ENCODE results near the gene IL15RA. TPM values are rescaled to one million over a fixed set of nuclear protein-coding genes. Genes with fewer than 3 reads are reported as not detected.

IL15RA gene
- total RNA-seq, 1 experiment from 2014 or later: 0.66 TPM

DNA sequence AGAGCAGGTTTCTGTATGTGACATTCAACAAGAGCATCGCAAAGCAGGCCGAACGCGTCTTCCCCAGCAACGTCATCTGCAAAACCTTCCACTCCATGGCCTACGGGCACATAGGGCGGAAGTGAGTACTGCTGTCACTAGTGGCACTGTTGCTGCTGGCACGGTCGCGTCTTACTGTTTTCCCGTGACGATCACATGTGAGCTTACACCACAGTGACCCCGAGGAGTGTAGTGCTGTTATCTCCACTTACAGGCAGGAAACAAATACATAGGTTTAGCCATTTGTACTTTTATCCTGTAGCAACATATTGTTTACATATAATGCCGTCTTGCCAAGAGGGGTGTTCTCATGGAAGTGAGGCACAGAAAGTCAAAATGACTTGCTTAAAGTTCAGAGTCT lies 61.9 kb downstream of the IL15RA start:
- Mint-ChIP-seq H3K36me3 (ENCODE audit: insufficient read depth, unreplicated experiment) (peaks cover 35% of the 10 kb centered on the region), H3K27me3 (ENCODE audit: insufficient read depth, unreplicated experiment) (no peaks in the 10 kb centered on the region), H3K27ac (ENCODE audit: unreplicated experiment) (no peak overlapping the region), H3K4me3 (ENCODE audit: unreplicated experiment) (no peak overlapping the region), H3K4me1 (ENCODE audit: low read depth, unreplicated experiment) (no peaks in the 10 kb centered on the region), H3K9me3 (ENCODE audit: unreplicated experiment) (no peaks in the 10 kb centered on the region)
- ChIA-PET CTCF (no interaction called here), POLR2A (no interaction called here)
- Histone ChIP-seq H3K9me3 (no peaks in the 10 kb centered on the region), H3K4me1 (no peaks in the 10 kb centered on the region), H3K27me3 (replicated peaks; ENCODE audit: control insufficient read depth, insufficient read depth, low read length) (no peaks in the 10 kb centered on the region), H3K36me3 (ENCODE audit: control insufficient read depth, insufficient read depth, low read length) (peaks cover 2% of the 10 kb centered on the region), H3K4me3 (ENCODE audit: low read depth, low read length) (no peak overlapping the region)
- intact Hi-C loops (cut with micrococcal nuclease; ENCODE audit: unreplicated experiment): no loop called here
- TF ChIP-seq, protein P1, sequence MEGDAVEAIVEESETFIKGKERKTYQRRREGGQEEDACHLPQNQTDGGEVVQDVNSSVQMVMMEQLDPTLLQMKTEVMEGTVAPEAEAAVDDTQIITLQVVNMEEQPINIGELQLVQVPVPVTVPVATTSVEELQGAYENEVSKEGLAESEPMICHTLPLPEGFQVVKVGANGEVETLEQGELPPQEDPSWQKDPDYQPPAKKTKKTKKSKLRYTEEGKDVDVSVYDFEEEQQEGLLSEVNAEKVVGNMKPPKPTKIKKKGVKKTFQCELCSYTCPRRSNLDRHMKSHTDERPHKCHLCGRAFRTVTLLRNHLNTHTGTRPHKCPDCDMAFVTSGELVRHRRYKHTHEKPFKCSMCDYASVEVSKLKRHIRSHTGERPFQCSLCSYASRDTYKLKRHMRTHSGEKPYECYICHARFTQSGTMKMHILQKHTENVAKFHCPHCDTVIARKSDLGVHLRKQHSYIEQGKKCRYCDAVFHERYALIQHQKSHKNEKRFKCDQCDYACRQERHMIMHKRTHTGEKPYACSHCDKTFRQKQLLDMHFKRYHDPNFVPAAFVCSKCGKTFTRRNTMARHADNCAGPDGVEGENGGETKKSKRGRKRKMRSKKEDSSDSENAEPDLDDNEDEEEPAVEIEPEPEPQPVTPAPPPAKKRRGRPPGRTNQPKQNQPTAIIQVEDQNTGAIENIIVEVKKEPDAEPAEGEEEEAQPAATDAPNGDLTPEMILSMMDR (IDR thresholded peaks at IDR 0.05; ENCODE audit: insufficient read depth in 1 of 2, low read depth in 1 of 2, low read length in 1 of 2, severe bottlenecking in 1 of 2, unreplicated experiment in 1 of 2): no peak
- DNase-seq: no peak
- no TSS peak for BruUV-seq (replicated peaks)

DNA sequence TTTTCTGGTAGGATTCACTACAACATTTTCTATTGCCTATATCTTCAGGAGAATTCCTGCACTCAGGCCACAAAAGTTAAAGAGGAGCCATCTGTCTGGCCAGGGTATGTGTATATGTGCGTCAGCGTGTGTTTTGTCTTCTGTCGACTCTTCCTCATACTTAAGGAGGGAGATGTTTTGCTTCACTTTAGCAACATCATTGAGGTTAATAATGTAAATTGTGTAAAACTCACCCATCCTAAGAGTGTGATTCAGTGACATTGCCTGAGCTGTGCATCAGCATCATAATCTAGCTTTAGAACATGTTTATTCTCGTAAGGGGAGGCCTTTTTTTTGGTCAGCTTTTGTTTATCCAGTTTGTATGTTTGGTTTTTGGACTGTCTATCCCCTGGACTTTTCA lies 63.6 kb downstream of the IL15RA start:
- BruUV-seq (replicated peaks): no TSS peak
- Mint-ChIP-seq H3K36me3 (ENCODE audit: insufficient read depth, unreplicated experiment) (peaks cover 49% of the 10 kb centered on the region), H3K4me1 (ENCODE audit: low read depth, unreplicated experiment) (no peaks in the 10 kb centered on the region), H3K4me3 (ENCODE audit: unreplicated experiment) (no peak overlapping the region), H3K9me3 (ENCODE audit: unreplicated experiment) (no peaks in the 10 kb centered on the region), H3K27me3 (ENCODE audit: insufficient read depth, unreplicated experiment) (no peaks in the 10 kb centered on the region), H3K27ac (ENCODE audit: unreplicated experiment) (no peak overlapping the region)
- Histone ChIP-seq H3K27me3 (replicated peaks; ENCODE audit: control insufficient read depth, insufficient read depth, low read length) (no peaks in the 10 kb centered on the region), H3K36me3 (ENCODE audit: control insufficient read depth, insufficient read depth, low read length) (peaks cover 2% of the 10 kb centered on the region), H3K4me1 (no peaks in the 10 kb centered on the region), H3K4me3 (ENCODE audit: low read depth, low read length) (no peak overlapping the region), H3K9me3 (no peaks in the 10 kb centered on the region)
- intact Hi-C loops (cut with micrococcal nuclease; ENCODE audit: unreplicated experiment): no loop called here
- no peak for DNase-seq
- TF ChIP-seq, protein P1 (IDR thresholded peaks at IDR 0.05; ENCODE audit: insufficient read depth in 1 of 2, low read depth in 1 of 2, low read length in 1 of 2, severe bottlenecking in 1 of 2, unreplicated experiment in 1 of 2): no peak
- ChIA-PET CTCF (interaction anchor here (0.6 kb wide), 1 partner anchor 1087 kb away, joined by 6 read pairs; no protein-coding TSS in a partner anchor), POLR2A (no interaction called here)

DNA sequence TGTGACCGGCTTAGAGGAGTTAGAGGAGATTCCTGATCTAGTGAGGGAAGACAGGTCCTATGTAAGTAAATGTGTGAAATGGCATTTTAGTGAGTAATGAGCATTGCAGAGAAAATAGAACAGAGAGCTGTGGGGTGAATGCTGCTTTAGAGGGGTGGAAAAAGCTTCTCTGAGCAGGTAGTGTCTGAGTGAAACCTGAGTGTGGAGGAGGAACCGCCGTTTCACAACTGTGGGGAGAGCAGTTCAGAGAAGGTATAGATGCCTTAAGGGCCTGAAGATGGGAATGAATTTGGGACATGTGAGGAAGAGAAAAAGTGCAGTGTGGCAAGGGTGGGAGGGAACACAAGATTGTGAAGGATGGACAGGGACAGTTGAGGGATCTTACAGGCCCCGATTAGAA lies 65.7 kb downstream of the IL15RA start:
- Mint-ChIP-seq H3K27ac (ENCODE audit: unreplicated experiment) (no peak overlapping the region), H3K4me1 (ENCODE audit: low read depth, unreplicated experiment) (no peaks in the 10 kb centered on the region), H3K27me3 (ENCODE audit: insufficient read depth, unreplicated experiment) (no peaks in the 10 kb centered on the region), H3K4me3 (ENCODE audit: unreplicated experiment) (no peak overlapping the region), H3K9me3 (ENCODE audit: unreplicated experiment) (no peaks in the 10 kb centered on the region), H3K36me3 (ENCODE audit: insufficient read depth, unreplicated experiment) (peaks cover 64% of the 10 kb centered on the region)
- ChIA-PET CTCF (no interaction called here), POLR2A (no interaction called here)
- H3K27me3 ChIP-seq (replicated peaks; ENCODE audit: control insufficient read depth, insufficient read depth, low read length): no peaks in the 10 kb centered on the region
- BruUV-seq (replicated peaks): no TSS peak
- peaks cover 2% of the 10 kb centered on the region for H3K36me3 ChIP-seq (ENCODE audit: control insufficient read depth, insufficient read depth, low read length)
- no peak overlapping the region for H3K4me3 ChIP-seq (ENCODE audit: low read depth, low read length)
- no peaks in the 10 kb centered on the region for H3K9me3 ChIP-seq
- H3K4me1 ChIP-seq: no peaks in the 10 kb centered on the region
- TF ChIP-seq, protein P1 (IDR thresholded peaks at IDR 0.05; ENCODE audit: insufficient read depth in 1 of 2, low read depth in 1 of 2, low read length in 1 of 2, severe bottlenecking in 1 of 2, unreplicated experiment in 1 of 2): no peak
- DNase-seq: no peak
- intact Hi-C loops (cut with micrococcal nuclease; ENCODE audit: unreplicated experiment): no loop called here
